Measurements from ENCODE around the gene KRT2.

The KRT2 gene

DNA sequence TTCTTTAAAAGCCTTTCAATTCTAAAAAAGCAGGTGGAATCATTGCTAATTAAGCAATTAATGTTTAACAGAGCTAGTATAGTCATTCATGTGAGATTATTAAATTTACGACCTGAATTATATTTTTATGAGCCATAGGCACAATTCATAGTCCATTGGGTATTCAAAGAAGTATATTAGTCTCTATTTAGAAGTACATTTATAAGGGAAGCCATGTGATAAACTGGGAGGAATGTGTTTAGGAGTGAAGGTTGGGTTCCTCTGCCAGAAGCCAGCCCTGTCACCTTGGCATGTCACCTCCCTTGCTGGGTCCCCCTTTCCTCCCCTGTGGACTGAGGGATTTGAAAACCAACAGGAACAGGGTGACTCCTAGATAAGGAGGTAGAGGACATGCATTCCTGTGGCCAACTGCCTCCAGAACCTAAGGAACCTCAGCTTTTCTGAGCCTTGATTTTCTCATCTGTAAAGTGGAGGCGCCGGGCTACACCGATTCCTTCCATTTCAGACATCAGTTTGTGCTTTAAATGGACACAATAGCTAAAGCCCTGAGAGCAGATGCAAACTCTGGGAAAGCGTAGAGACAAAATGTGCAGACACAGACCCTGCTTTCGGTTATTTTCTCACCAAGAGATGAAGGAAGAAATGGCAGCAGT lies 5.4 kb upstream of the KRT2 start:
- TF ChIP-seq SIN3A (IDR thresholded peaks at IDR 0.05; ENCODE audit: borderline replicate concordance, insufficient read depth, low read length) (no peak), POLR2AphosphoS5 (IDR thresholded peaks at IDR 0.05; ENCODE audit: low read depth, low read length) (no peak), FOXP2 (optimal IDR thresholded peaks at IDR 0.05; ENCODE audit: borderline replicate concordance, extremely low read depth, extremely low read length, insufficient read depth) (no peak), TAF1 (IDR thresholded peaks at IDR 0.05; ENCODE audit: borderline replicate concordance, insufficient read depth, low read length) (no peak)
- TF ChIP-seq, protein P1, sequence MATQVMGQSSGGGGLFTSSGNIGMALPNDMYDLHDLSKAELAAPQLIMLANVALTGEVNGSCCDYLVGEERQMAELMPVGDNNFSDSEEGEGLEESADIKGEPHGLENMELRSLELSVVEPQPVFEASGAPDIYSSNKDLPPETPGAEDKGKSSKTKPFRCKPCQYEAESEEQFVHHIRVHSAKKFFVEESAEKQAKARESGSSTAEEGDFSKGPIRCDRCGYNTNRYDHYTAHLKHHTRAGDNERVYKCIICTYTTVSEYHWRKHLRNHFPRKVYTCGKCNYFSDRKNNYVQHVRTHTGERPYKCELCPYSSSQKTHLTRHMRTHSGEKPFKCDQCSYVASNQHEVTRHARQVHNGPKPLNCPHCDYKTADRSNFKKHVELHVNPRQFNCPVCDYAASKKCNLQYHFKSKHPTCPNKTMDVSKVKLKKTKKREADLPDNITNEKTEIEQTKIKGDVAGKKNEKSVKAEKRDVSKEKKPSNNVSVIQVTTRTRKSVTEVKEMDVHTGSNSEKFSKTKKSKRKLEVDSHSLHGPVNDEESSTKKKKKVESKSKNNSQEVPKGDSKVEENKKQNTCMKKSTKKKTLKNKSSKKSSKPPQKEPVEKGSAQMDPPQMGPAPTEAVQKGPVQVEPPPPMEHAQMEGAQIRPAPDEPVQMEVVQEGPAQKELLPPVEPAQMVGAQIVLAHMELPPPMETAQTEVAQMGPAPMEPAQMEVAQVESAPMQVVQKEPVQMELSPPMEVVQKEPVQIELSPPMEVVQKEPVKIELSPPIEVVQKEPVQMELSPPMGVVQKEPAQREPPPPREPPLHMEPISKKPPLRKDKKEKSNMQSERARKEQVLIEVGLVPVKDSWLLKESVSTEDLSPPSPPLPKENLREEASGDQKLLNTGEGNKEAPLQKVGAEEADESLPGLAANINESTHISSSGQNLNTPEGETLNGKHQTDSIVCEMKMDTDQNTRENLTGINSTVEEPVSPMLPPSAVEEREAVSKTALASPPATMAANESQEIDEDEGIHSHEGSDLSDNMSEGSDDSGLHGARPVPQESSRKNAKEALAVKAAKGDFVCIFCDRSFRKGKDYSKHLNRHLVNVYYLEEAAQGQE (IDR thresholded peaks at IDR 0.05; ENCODE audit: insufficient read depth in 1 of 2, low read depth in 2 of 2, low read length in 2 of 2): no peak

GRCh38 chr12:52656616-52657015 lies 4.6 kb upstream of the KRT2 start:
- TF ChIP-seq SIN3A (IDR thresholded peaks at IDR 0.05; ENCODE audit: borderline replicate concordance, insufficient read depth, low read length) (no peak), TAF1 (IDR thresholded peaks at IDR 0.05; ENCODE audit: borderline replicate concordance, insufficient read depth, low read length) (no peak), FOXP2 (optimal IDR thresholded peaks at IDR 0.05; ENCODE audit: borderline replicate concordance, extremely low read depth, extremely low read length, insufficient read depth) (no peak), POLR2AphosphoS5 (IDR thresholded peaks at IDR 0.05; ENCODE audit: low read depth, low read length) (no peak)
- TF ChIP-seq, protein P1 (IDR thresholded peaks at IDR 0.05; ENCODE audit: insufficient read depth in 1 of 2, low read depth in 2 of 2, low read length in 2 of 2): no peak

DNA sequence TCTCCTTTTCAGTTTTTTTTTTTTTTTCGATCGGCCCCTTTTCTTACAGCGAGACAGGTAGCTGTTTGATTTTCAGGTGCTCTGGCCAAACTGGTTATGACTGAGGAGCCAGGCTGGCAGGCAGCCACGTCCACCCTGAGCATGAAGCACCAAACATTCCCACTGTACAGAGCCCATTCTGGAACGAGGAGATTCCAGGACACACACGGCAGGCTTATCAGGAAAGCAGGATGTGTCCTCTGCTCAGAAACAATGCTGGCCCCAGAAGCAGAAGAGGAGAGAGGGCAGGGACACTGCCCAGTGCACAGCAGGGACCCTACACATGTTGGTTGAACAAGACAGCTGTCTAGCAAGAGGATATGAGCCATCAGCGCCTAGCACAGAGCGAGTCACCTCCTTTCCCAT lies 3.7 kb upstream of the KRT2 start:
- TF ChIP-seq, protein P1 (IDR thresholded peaks at IDR 0.05; ENCODE audit: insufficient read depth in 1 of 2, low read depth in 2 of 2, low read length in 2 of 2): no peak
- no peak for TF ChIP-seq FOXP2 (optimal IDR thresholded peaks at IDR 0.05; ENCODE audit: borderline replicate concordance, extremely low read depth, extremely low read length, insufficient read depth)
- no peak for TF ChIP-seq POLR2AphosphoS5 (IDR thresholded peaks at IDR 0.05; ENCODE audit: low read depth, low read length)
- TF ChIP-seq SIN3A (IDR thresholded peaks at IDR 0.05; ENCODE audit: borderline replicate concordance, insufficient read depth, low read length): no peak
- no peak for TF ChIP-seq TAF1 (IDR thresholded peaks at IDR 0.05; ENCODE audit: borderline replicate concordance, insufficient read depth, low read length)

GRCh38 chr12:52655251-52655650 lies 3.2 kb upstream of the KRT2 start:
- TF ChIP-seq, protein P1 (IDR thresholded peaks at IDR 0.05; ENCODE audit: insufficient read depth in 1 of 2, low read depth in 2 of 2, low read length in 2 of 2): no peak
- TF ChIP-seq SIN3A (IDR thresholded peaks at IDR 0.05; ENCODE audit: borderline replicate concordance, insufficient read depth, low read length): no peak
- TF ChIP-seq TAF1 (IDR thresholded peaks at IDR 0.05; ENCODE audit: borderline replicate concordance, insufficient read depth, low read length): no peak
- no peak for TF ChIP-seq FOXP2 (optimal IDR thresholded peaks at IDR 0.05; ENCODE audit: borderline replicate concordance, extremely low read depth, extremely low read length, insufficient read depth)
- TF ChIP-seq POLR2AphosphoS5 (IDR thresholded peaks at IDR 0.05; ENCODE audit: low read depth, low read length): no peak
